K562 (cell line): ENCODE measurements around the gene SLC45A3. TPM values are rescaled to one million over a fixed set of nuclear protein-coding genes. Genes with fewer than 3 reads are reported as not detected.

Experiments used
- BRCA1 ChIP-seq, 2 experiments: fragments of 450-650 bp in 1 of 2; sonication (generic) in 1 of 2; formaldehyde crosslinking in 1 of 2; IDR thresholded peaks; 2 replicates each; pipeline versions ENCODE4 v1.5.0 to v1.6.1; 2017 to 2020; ENCODE audit warnings: mild to moderate bottlenecking in 1 of 2, missing genetic modification reagents in 1 of 2
- CREB5 ChIP-seq: fragments of 250-450 bp; sonication (Bioruptor Pico); IDR thresholded peaks from 2 replicates; pipeline ENCODE4 v1.5.0; 2020; ENCODE audit warnings: mild to moderate bottlenecking
- E2F3 ChIP-seq: fragments of 250-450 bp; sonication (Bioruptor Pico); IDR thresholded peaks from 2 replicates; pipeline ENCODE4 v1.4.0; 2020; ENCODE audit warnings: mild to moderate bottlenecking
- FIP1L1 ChIP-seq: fragments of 200-400 bp; formaldehyde crosslinking; IDR thresholded peaks from 2 replicates; pipeline ENCODE4 v1.6.1; 2018; ENCODE audit warnings: mild to moderate bottlenecking, low read depth, low read length; ENCODE audit not compliant: poor library complexity, severe bottlenecking
- KLF16 ChIP-seq: IDR thresholded peaks from 2 replicates; pipeline ENCODE4 v1.6.1; 2016; ENCODE audit warnings: antibody characterized with exemption
- MLLT1 ChIP-seq, 2 experiments: fragments of 450-650 bp; IDR thresholded peaks; 2 replicates each; pipeline ENCODE4 v1.6.1; 2016
- MTF1 ChIP-seq: fragments of 250-450 bp; sonication (Bioruptor Pico); IDR thresholded peaks from 2 replicates; pipeline ENCODE4 v1.9.0; 2021; ENCODE audit warnings: moderate library complexity, mild to moderate bottlenecking, inconsistent platforms, borderline replicate concordance
- NR2C2 ChIP-seq, 2 experiments: fragments of 200-800 bp in 1 of 2; sonication (Bioruptor generic) in 1 of 2; sonication (generic) in 1 of 2; formaldehyde crosslinking in 1 of 2; IDR thresholded peaks; 2 replicates each; pipeline versions ENCODE4 v1.6.1 to v1.8.0; 2016 to 2022; ENCODE audit warnings: mild to moderate bottlenecking in 1 of 2, missing compliant biosample characterization in 1 of 2, missing genetic modification characterization in 1 of 2, missing genetic modification reagents in 1 of 2
- RBFOX2 ChIP-seq: fragments of 200-400 bp; formaldehyde crosslinking; IDR thresholded peaks from 2 replicates; pipeline ENCODE4 v1.6.1; 2017; ENCODE audit warnings: low read depth, mild to moderate bottlenecking, low read length, moderate library complexity
- RBM15 ChIP-seq: fragments of 200-400 bp; formaldehyde crosslinking; IDR thresholded peaks from 2 replicates; pipeline ENCODE4 v1.6.1; 2018; ENCODE audit warnings: mild to moderate bottlenecking, low read length, moderate library complexity; ENCODE audit not compliant: insufficient read depth
- SMAD2 ChIP-seq: fragments of 150-350 bp; IDR thresholded peaks from 2 replicates; pipeline ENCODE4 v1.6.1; 2014; ENCODE audit warnings: low read depth, mild to moderate bottlenecking, low read length
- TCF7L2 ChIP-seq: fragments of 150-350 bp; IDR thresholded peaks from 2 replicates; pipeline ENCODE4 v1.6.1; 2016; ENCODE audit warnings: low read depth, mild to moderate bottlenecking, low read length, moderate library complexity
- TFAP4 ChIP-seq: sonication (generic); formaldehyde crosslinking; IDR thresholded peaks from 2 replicates; pipeline ENCODE4 v1.8.0; 2022; ENCODE audit warnings: missing genetic modification reagents, mild to moderate bottlenecking, moderate library complexity, borderline replicate concordance
- ZNF184 ChIP-seq: sonication (generic); formaldehyde crosslinking; IDR thresholded peaks from 2 replicates; pipeline ENCODE4 v1.5.0; 2020; ENCODE audit warnings: missing genetic modification reagents
- ZNF445 ChIP-seq: fragments of 250-450 bp; sonication (Bioruptor Pico); IDR thresholded peaks from 2 replicates; pipeline ENCODE4 v1.4.0; 2020; ENCODE audit warnings: low read depth, mild to moderate bottlenecking, moderate library complexity
- ZNF639 ChIP-seq, 2 experiments: fragments of 200-800 bp in 1 of 2; sonication (Bioruptor generic) in 1 of 2; sonication (generic) in 1 of 2; formaldehyde crosslinking in 1 of 2; IDR thresholded peaks in 1 of 2; conservative IDR thresholded peaks in 1 of 2; 2 replicates each; pipeline versions ENCODE4 v1.5.0 to v1.6.1; 2016 to 2020; ENCODE audit warnings: missing compliant biosample characterization in 1 of 2, missing genetic modification characterization in 1 of 2, missing genetic modification reagents in 1 of 2
- ZNF668 ChIP-seq: fragments of 250-450 bp; sonication (Bioruptor Pico); IDR thresholded peaks from 2 replicates; pipeline ENCODE4 v1.8.0; 2022; ENCODE audit warnings: mild to moderate bottlenecking, inconsistent platforms
- ZSCAN32 ChIP-seq: fragments of 450-650 bp; formaldehyde crosslinking; IDR thresholded peaks from 2 replicates; pipeline ENCODE4 v1.4.0; 2020; ENCODE audit warnings: mild to moderate bottlenecking, moderate library complexity
- polyA plus RNA-seq, 8 experiments: library from polyadenylated mRNA; depleted of rRNA in 4 of 8; stranded (reverse) in 5 of 8; unstranded in 3 of 8; fragments of >200 nt; fragmentation: Nextera tagmentation in 2 of 8; fragmentation: Illumina TruSeq in 1 of 8; extraction: Ambion mirVana in 2 of 8; extraction: Trizol in 1 of 8; gene quantifications; 2 replicates each; pipeline versions ENCODE4 v1.2.1 to v1.2.3, GENCODE V29; 2011 to 2014; ENCODE audit warnings: inconsistent platforms in 1 of 8, missing spikeins in 1 of 8
- total RNA-seq, 7 experiments: library from RNA; depleted of rRNA in 6 of 7; stranded (reverse); fragments of >200 nt in 6 of 7; fragmentation: Illumina TruSeq in 2 of 7; extraction: Trizol in 2 of 7; gene quantifications; 2 replicates each; pipeline versions ENCODE4 v1.2.1 to v1.2.3, GENCODE V29; 2011 to 2021; ENCODE audit warnings: low replicate concordance in 1 of 7

Gene SLC45A3
- total and polyA plus RNA-seq, 9 of the 15 experiments (the other 6 are each of a cell fraction or from before 2014, with no cell fraction given), result 0.06 to 3.3 (median 1.3) TPM

- TF ChIP-seq TCF7L2 (0 out of 2 replicates have a peak, but pooled peaks have one; percentile 10), BRCA1 (IDR thresholded peaks at IDR 0.05) (no peak), BRCA1 (CRISPR knock-in tag; IDR thresholded peaks at IDR 0.05) (no peak), ZNF445 (no peak), E2F3 (CRISPR knock-in tag) (peak; percentile 56; the same call in 1 of the 2 replicates), MTF1 (CRISPR knock-in tag) (no peak), NR2C2 (CRISPR knock-in tag; IDR thresholded peaks at IDR 0.05) (no peak), NR2C2 (tag; IDR thresholded peaks at IDR 0.05) (peak; percentile 78), RBM15 (no peak), ZNF184 (CRISPR knock-in tag) (no peak), ZNF639 (CRISPR knock-in tag; conservative IDR thresholded peaks at IDR 0.05 in 1 of 2, IDR thresholded peaks at IDR 0.05 in 1 of 2) (peak in 1 of 2 experiments; percentile 90; a peak in 2 of 4 replicates), TFAP4 (CRISPR knock-in tag) (peak; percentile 88), KLF16 (no peak), ZSCAN32 (CRISPR knock-in tag) (no peak), MLLT1 (IDR thresholded peaks at IDR 0.05) (peak in 1 of 2 experiments; percentile 36; a peak in 1 of 4 replicates), CREB5 (CRISPR knock-in tag) (no peak), RBFOX2 (peak; percentile 98), FIP1L1 (peak; percentile 95), SMAD2 (no peak), ZNF668 (CRISPR knock-in tag) (no peak)
Measured at GRCh38 chr1:205631768-205632668, 48.3 kb downstream of the SLC45A3 start, which contains the start of gene ELK4 (continued).
